ENCODE data around the gene MYO7A.
"Not testable (repeated sequence)": the region's sequence is repeated elsewhere in the genome, so short reads cannot be mapped to it uniquely, and the experiment has no call there.

The MYO7A gene

GRCh38 chr11:77093056-77093891 lies 34.8 kb upstream of the MYO7A start:
- DNase-seq = no peak

GRCh38 chr11:77093987-77094840 lies 33.8 kb upstream of the MYO7A start:
- no peak for DNase-seq

GRCh38 chr11:77094841-77095365 lies 33.1 kb upstream of the MYO7A start:
- DNase-seq = no peak

GRCh38 chr11:77095551-77096490 lies 32.2 kb upstream of the MYO7A start:
- no peak for DNase-seq

- DNase-seq = no peak
These were observed 31.4 kb upstream of the MYO7A start for GRCh38 chr11:77096591-77097019.

GRCh38 chr11:77097180-77097579 lies 30.9 kb upstream of the MYO7A start:
- not testable (repeated sequence) for DNase-seq

GRCh38 chr11:77100166-77101042 lies 27.6 kb upstream of the MYO7A start:
- no peak for DNase-seq

GRCh38 chr11:77101043-77101537 lies 27.0 kb upstream of the MYO7A start:
- DNase-seq = no peak

GRCh38 chr11:77102246-77103210 lies 25.5 kb upstream of the MYO7A start, which contains the start of gene OMP:
Gene OMP (plus strand): TSS chr11:77102840. CDS start chr11:77102840, 0 bp downstream.
- DNase-seq = no peak

GRCh38 chr11:77103319-77103718 lies 24.7 kb upstream of the MYO7A start:
- no peak for DNase-seq

GRCh38 chr11:77104727-77105126 lies 23.3 kb upstream of the MYO7A start:
- no peak for DNase-seq

- DNase-seq = no peak
These were observed 21.7 kb upstream of the MYO7A start for GRCh38 chr11:77106321-77106720.

GRCh38 chr11:77106759-77107158 lies 21.3 kb upstream of the MYO7A start:
- no peak for DNase-seq

- no peak for DNase-seq
These were observed 20.1 kb upstream of the MYO7A start for GRCh38 chr11:77107950-77108349.

GRCh38 chr11:77108436-77108835 lies 19.6 kb upstream of the MYO7A start:
- no peak for DNase-seq

- DNase-seq = no peak
These were observed 18.6 kb upstream of the MYO7A start for GRCh38 chr11:77109236-77110019.

- no peak for DNase-seq
These were observed 17.2 kb upstream of the MYO7A start for GRCh38 chr11:77110836-77111235.

GRCh38 chr11:77111277-77111676 lies 16.8 kb upstream of the MYO7A start:
- DNase-seq = no peak

GRCh38 chr11:77111946-77112345 lies 16.1 kb upstream of the MYO7A start:
- DNase-seq = no peak
